HepG2 (cell line): ENCODE measurements around the gene B4GALT5. TPM values are rescaled to one million over a fixed set of nuclear protein-coding genes. Genes with fewer than 3 reads are reported as not detected.

Experiments
- CEBPG ChIP-seq: IDR thresholded peaks from 2 replicates; pipeline ENCODE4 v1.6.1; 2016
- CREM ChIP-seq, 2 experiments: sonication (generic) in 1 of 2; formaldehyde crosslinking in 1 of 2; IDR thresholded peaks; 2 replicates each; pipeline versions ENCODE4 v1.4.0 to v1.6.1; 2016 to 2020; ENCODE audit warnings: antibody characterized with exemption in 1 of 2, mild to moderate bottlenecking in 1 of 2, missing genetic modification reagents in 1 of 2
- FOXJ3 ChIP-seq: sonication (generic); formaldehyde crosslinking; IDR thresholded peaks from 2 replicates; pipeline ENCODE4 v1.4.0; 2020; ENCODE audit warnings: missing genetic modification reagents, mild to moderate bottlenecking, borderline replicate concordance
- GATA4 ChIP-seq: sonication (generic); IDR thresholded peaks from 2 replicates; pipeline ENCODE4 v1.6.1; 2016; ENCODE audit warnings: antibody characterized with exemption, low read depth, borderline replicate concordance
- HOXA7 ChIP-seq: sonication (generic); formaldehyde crosslinking; IDR thresholded peaks from 2 replicates; pipeline ENCODE4 v1.8.1; 2022; ENCODE audit warnings: mild to moderate bottlenecking, missing genetic modification reagents, moderate library complexity
- HOXA9 ChIP-seq: sonication (generic); formaldehyde crosslinking; IDR thresholded peaks from 2 replicates; pipeline ENCODE4 v1.8.1; 2022; ENCODE audit warnings: missing genetic modification reagents, mild to moderate bottlenecking, moderate library complexity, borderline replicate concordance
- MED13 ChIP-seq: sonication (generic); formaldehyde crosslinking; IDR thresholded peaks from 2 replicates; pipeline ENCODE4 v1.5.0; 2020; ENCODE audit warnings: missing genetic modification reagents
- MYNN ChIP-seq: sonication (generic); formaldehyde crosslinking; IDR thresholded peaks from 2 replicates; pipeline ENCODE4 v1.4.0; 2020; ENCODE audit warnings: mild to moderate bottlenecking, low read depth, missing genetic modification reagents
- NR2C2 ChIP-seq: sonication (generic); formaldehyde crosslinking; IDR thresholded peaks from 2 replicates; pipeline ENCODE4 v1.4.0; 2020; ENCODE audit warnings: missing genetic modification reagents, mild to moderate bottlenecking, moderate library complexity, borderline replicate concordance
- SRSF4 ChIP-seq: fragments of 200-400 bp; formaldehyde crosslinking; IDR thresholded peaks from one replicate; pipeline ENCODE4 v1.6.1; 2018; ENCODE audit warnings: mild to moderate bottlenecking, low read depth, low read length, moderate library complexity; ENCODE audit not compliant: poor library complexity, severe bottlenecking
- TRIM22 ChIP-seq: fragments of 450-650 bp; IDR thresholded peaks from 2 replicates; pipeline ENCODE4 v1.6.1; 2017
- ZBTB49 ChIP-seq: sonication (generic); formaldehyde crosslinking; IDR thresholded peaks from 2 replicates; pipeline ENCODE4 v1.4.0; 2020; ENCODE audit warnings: missing genetic modification reagents, borderline replicate concordance
- ZIK1 ChIP-seq: sonication (generic); formaldehyde crosslinking; IDR thresholded peaks from 2 replicates; pipeline ENCODE4 v1.5.0; 2020; ENCODE audit warnings: mild to moderate bottlenecking, low read depth, missing genetic modification reagents, borderline replicate concordance
- ZNF142 ChIP-seq: sonication (generic); formaldehyde crosslinking; IDR thresholded peaks from 2 replicates; pipeline ENCODE4 v1.4.0; 2020; ENCODE audit warnings: missing genetic modification reagents
- ZNF17 ChIP-seq: sonication (generic); formaldehyde crosslinking; IDR thresholded peaks from 2 replicates; pipeline ENCODE4 v1.5.0; 2020; ENCODE audit warnings: mild to moderate bottlenecking, missing genetic modification reagents
- ZNF772 ChIP-seq: sonication (generic); formaldehyde crosslinking; IDR thresholded peaks from 2 replicates; pipeline ENCODE4 v1.5.0; 2020; ENCODE audit warnings: mild to moderate bottlenecking, missing genetic modification reagents
- ZNF773 ChIP-seq: sonication (generic); formaldehyde crosslinking; IDR thresholded peaks from 2 replicates; pipeline ENCODE4 v1.4.0; 2020; ENCODE audit warnings: missing genetic modification reagents, borderline replicate concordance
- ZSCAN30 ChIP-seq: sonication (generic); formaldehyde crosslinking; IDR thresholded peaks from 2 replicates; pipeline ENCODE4 v1.5.0; 2020; ENCODE audit warnings: mild to moderate bottlenecking, missing genetic modification reagents
- ZSCAN31 ChIP-seq: sonication (generic); formaldehyde crosslinking; IDR thresholded peaks from 2 replicates; pipeline ENCODE4 v1.5.0; 2020; ENCODE audit warnings: low read depth, mild to moderate bottlenecking, missing genetic modification reagents
- polyA plus RNA-seq, 8 experiments: library from polyadenylated mRNA; depleted of rRNA in 3 of 8; stranded (reverse) in 7 of 8; unstranded in 1 of 8; fragments of >200 nt; fragmentation: Illumina TruSeq in 4 of 8; extraction: Trizol in 4 of 8; gene quantifications; 2 replicates each; pipeline versions ENCODE4 v1.2.1 to v1.2.3, GENCODE V29; 2011 to 2016; ENCODE audit warnings: low read depth in 4 of 8, missing spikeins in 1 of 8, mixed read lengths in 1 of 8; ENCODE audit not compliant: insufficient read depth in 1 of 8
- total RNA-seq, 5 experiments: library from RNA; depleted of rRNA; stranded (reverse); fragments of >200 nt; fragmentation: Illumina TruSeq; extraction: Trizol; gene quantifications; 2 replicates each; pipeline ENCODE4 v1.2.3, GENCODE V29; 2016; ENCODE audit warnings: low read depth in 1 of 5

B4GALT5 gene
- total and polyA plus RNA-seq, 2 of the 13 experiments (the other 11 are each of a cell fraction or from before 2014, with no cell fraction given): 27.3 to 30.9 TPM

- TF ChIP-seq SRSF4: no peak
- peak; percentile 86; the same call in 1 of the 2 replicates for TF ChIP-seq FOXJ3
- TF ChIP-seq ZNF142 (CRISPR knock-in tag): peak; percentile 86; the same call in 1 of the 2 replicates
- TF ChIP-seq MED13 (CRISPR knock-in tag): no peak; the same call in 1 of the 2 replicates
- no peak for TF ChIP-seq HOXA7
- TF ChIP-seq ZNF772 (CRISPR knock-in tag): peak; percentile 98
- peak; percentile 93 for TF ChIP-seq NR2C2 (CRISPR knock-in tag)
- TF ChIP-seq ZSCAN30 (CRISPR knock-in tag): no peak
- TF ChIP-seq ZBTB49 (CRISPR knock-in tag): peak; percentile 47; the same call in 1 of the 2 replicates
- TF ChIP-seq ZNF773 (CRISPR knock-in tag): no peak; the same call in 1 of the 2 replicates
- no peak; the same call in 1 of the 2 replicates for TF ChIP-seq MYNN (CRISPR knock-in tag)
- no peak for TF ChIP-seq TRIM22
- TF ChIP-seq CREM (IDR thresholded peaks at IDR 0.05): peak; percentile 68
- no peak for TF ChIP-seq CREM (CRISPR knock-in tag; IDR thresholded peaks at IDR 0.05)
- TF ChIP-seq CEBPG (CRISPR knock-in tag): peak; percentile 82
- peak; percentile 93 for TF ChIP-seq ZIK1
- no peak for TF ChIP-seq ZNF17
- TF ChIP-seq HOXA9 (CRISPR knock-in tag): no peak
- peak; percentile 98 for TF ChIP-seq ZSCAN31
- TF ChIP-seq GATA4: peak; percentile 82
These were observed 129.8 kb downstream of the B4GALT5 start (continued) for GRCh38 chr20:49583669-49584417.
